Activated T-cell treated with anti-CD3 and anti-CD28 coated beads, Interleukin-2, amount 50 U/mL, for 72 hours (primary cell): Measurements from ENCODE around the gene IGF2BP3. TPM values are rescaled to one million over a fixed set of nuclear protein-coding genes. Genes with fewer than 3 reads are reported as not detected.
"Not testable (repeated sequence)": the region's sequence is repeated elsewhere in the genome, so short reads cannot be mapped to it uniquely, and the experiment has no call there.

Experiments used
- ATAC-seq, 2 donors: fragments of 150-1000 bp; cut with Tn5 transposase; replicated peaks in 1 of 2; 2 replicates each; pipeline ENCODE4 v1.10.0; 2021; ENCODE audit warnings: moderate library complexity in 2 of 2, mild to moderate bottlenecking in 1 of 2
- DNase-seq, 2 donors: peaks; one replicate each; pipeline ENCODE4 v3.0.0; 2021 to 2022; ENCODE audit warnings: mixed read lengths in 1 of 2
- H3K27ac Mint-ChIP-seq: one replicate; pipeline ENCODE4 v1.8.0; 2022; ENCODE audit warnings: mild to moderate bottlenecking, moderate library complexity, mixed read lengths
- H3K27me3 Mint-ChIP-seq: one replicate; pipeline ENCODE4 v1.8.0; 2022; ENCODE audit warnings: low read depth, mixed read lengths
- H3K36me3 Mint-ChIP-seq, 2 donors: one replicate each; pipeline ENCODE4 v1.8.0; 2022; ENCODE audit warnings: mixed read lengths in 2 of 2, mild to moderate bottlenecking in 1 of 2; ENCODE audit not compliant: insufficient read depth in 2 of 2
- H3K4me1 Mint-ChIP-seq: one replicate; pipeline ENCODE4 v1.8.0; 2022; ENCODE audit warnings: low read depth, mixed read lengths
- H3K4me3 Mint-ChIP-seq, 2 donors: one replicate each; pipeline ENCODE4 v1.8.0; 2022; ENCODE audit warnings: mild to moderate bottlenecking in 2 of 2, mixed read lengths in 2 of 2, moderate library complexity in 2 of 2
- H3K9me3 Mint-ChIP-seq, 2 donors: one replicate each; pipeline ENCODE4 v1.8.0; 2022; ENCODE audit warnings: mixed read lengths in 2 of 2
- total RNA-seq, 2 donors: library from RNA; stranded (reverse); gene quantifications; one replicate each; pipeline ENCODE4 v1.2.3, GENCODE V29; 2022

The IGF2BP3 gene
- 1 to 10 TPM; 2.0 to 2.6 TPM for total RNA-seq

- Mint-ChIP-seq H3K36me3 (peaks cover 3 to 6% of the 10 kb centered on the region in 2 donors), H3K27me3 (peaks cover 77% of the 10 kb centered on the region), H3K9me3 (no peaks in the 10 kb centered on the region), H3K27ac (peak within 1 kb of the TSS; percentile 91), H3K4me3 (peak within 1 kb of the TSS; percentile 94 to 98), H3K4me1 (peaks cover 51% of the 10 kb centered on the region)
- DNase-seq = peak; percentile 48 to 52
- ATAC-seq = no peak
Observed at GRCh38 chr7:23470330-23471105, at the start of gene IGF2BP3. TSS of gene IGF2BP3 (minus strand) at chr7:23470491. CDS start at chr7:23470110, 381 bp downstream.

- Mint-ChIP-seq H3K27ac (peak overlapping the region; percentile 92), H3K4me1 (peaks cover 23% of the 10 kb centered on the region), H3K36me3 (peaks cover 28 to 70% of the 10 kb centered on the region in 2 donors), H3K27me3 (no peaks in the 10 kb centered on the region), H3K4me3 (peak overlapping the region in 1 of 2 donors; percentile 61), H3K9me3 (no peaks in the 10 kb centered on the region)
- ATAC-seq (peak; percentile 61 to 68), DNase-seq (no peak)
Observed at GRCh38 chr7:23514755-23515154, 44.5 kb upstream of the IGF2BP3 start.

GRCh38 chr7:23513746-23514145, 43.5 kb upstream of the IGF2BP3 start:
- H3K27me3 Mint-ChIP-seq, H3K9me3 Mint-ChIP-seq, DNase-seq, ATAC-seq, H3K4me3 Mint-ChIP-seq: not testable (repeated sequence)
- H3K4me1 Mint-ChIP-seq = peaks cover 23% of the 10 kb centered on the region
- H3K27ac Mint-ChIP-seq = peak overlapping the region; percentile 58
- peaks cover 27 to 69% of the 10 kb centered on the region in 2 donors for H3K36me3 Mint-ChIP-seq

GRCh38 chr7:23494009-23494408, 23.7 kb upstream of the IGF2BP3 start:
- Mint-ChIP-seq H3K9me3 (no peaks in the 10 kb centered on the region), H3K4me3 (no peak overlapping the region), H3K27me3 (no peaks in the 10 kb centered on the region), H3K36me3 (no peaks in the 10 kb centered on the region), H3K4me1 (no peaks in the 10 kb centered on the region), H3K27ac (no peak overlapping the region)
- DNase-seq (no peak), ATAC-seq (no peak)

- Mint-ChIP-seq H3K4me1 (no peaks in the 10 kb centered on the region), H3K36me3 (no peaks in the 10 kb centered on the region), H3K27ac (peak overlapping the region; percentile 85), H3K27me3 (no peaks in the 10 kb centered on the region), H3K4me3 (peak overlapping the region; percentile 91 to 96), H3K9me3 (no peaks in the 10 kb centered on the region)
- no peak for ATAC-seq
- no peak for DNase-seq
Observed at GRCh38 chr7:23491502-23491901, 21.2 kb upstream of the IGF2BP3 start.

GRCh38 chr7:23490357-23491135, 20.3 kb upstream of the IGF2BP3 start:
- H3K27ac Mint-ChIP-seq = peak overlapping the region; percentile 85
- peak overlapping the region; percentile 91 to 96 for H3K4me3 Mint-ChIP-seq
- DNase-seq (peak; percentile 65 to 69), ATAC-seq (peak; percentile 88 to 97)
- no peaks in the 10 kb centered on the region for H3K9me3 Mint-ChIP-seq
- no peaks in the 10 kb centered on the region for H3K36me3 Mint-ChIP-seq
- no peaks in the 10 kb centered on the region for H3K27me3 Mint-ChIP-seq
- no peaks in the 10 kb centered on the region for H3K4me1 Mint-ChIP-seq

- H3K36me3 Mint-ChIP-seq, H3K9me3 Mint-ChIP-seq, H3K27me3 Mint-ChIP-seq, DNase-seq, ATAC-seq, H3K27ac Mint-ChIP-seq, H3K4me3 Mint-ChIP-seq, H3K4me1 Mint-ChIP-seq: not testable (repeated sequence)
Observed at GRCh38 chr7:23488714-23489113, 18.4 kb upstream of the IGF2BP3 start.

GRCh38 chr7:23487670-23488069, 17.4 kb upstream of the IGF2BP3 start:
- DNase-seq = no peak
- no peaks in the 10 kb centered on the region for H3K9me3 Mint-ChIP-seq
- ATAC-seq = no peak
- H3K4me1 Mint-ChIP-seq = no peaks in the 10 kb centered on the region
- H3K27me3 Mint-ChIP-seq = no peaks in the 10 kb centered on the region
- no peak overlapping the region for H3K4me3 Mint-ChIP-seq
- H3K36me3 Mint-ChIP-seq = no peaks in the 10 kb centered on the region
- H3K27ac Mint-ChIP-seq = no peak overlapping the region

- Mint-ChIP-seq H3K4me3 (no peak overlapping the region), H3K27me3 (no peaks in the 10 kb centered on the region), H3K36me3 (no peaks in the 10 kb centered on the region), H3K9me3 (no peaks in the 10 kb centered on the region), H3K4me1 (no peaks in the 10 kb centered on the region), H3K27ac (no peak overlapping the region)
- no peak for ATAC-seq
- DNase-seq = no peak
Observed at GRCh38 chr7:23486002-23486773, 15.9 kb upstream of the IGF2BP3 start.

GRCh38 chr7:23482686-23483085, 12.4 kb upstream of the IGF2BP3 start:
- Mint-ChIP-seq H3K36me3 (no peaks in the 10 kb centered on the region), H3K9me3 (no peaks in the 10 kb centered on the region), H3K27ac (no peak overlapping the region), H3K27me3 (peaks cover 19% of the 10 kb centered on the region), H3K4me1 (no peaks in the 10 kb centered on the region), H3K4me3 (no peak overlapping the region)
- ATAC-seq (no peak), DNase-seq (no peak)

GRCh38 chr7:23477962-23478866, 7.9 kb upstream of the IGF2BP3 start:
- peaks cover 0 to 3% of the 10 kb centered on the region in 2 donors for H3K36me3 Mint-ChIP-seq
- no peak for ATAC-seq

GRCh38 chr7:23477157-23477499, 6.8 kb upstream of the IGF2BP3 start:
- Mint-ChIP-seq H3K9me3 (no peaks in the 10 kb centered on the region), H3K27me3 (peaks cover 63% of the 10 kb centered on the region), H3K27ac (no peak overlapping the region), H3K4me3 (no peak overlapping the region), H3K4me1 (peaks cover 15% of the 10 kb centered on the region), H3K36me3 (peaks cover 0 to 3% of the 10 kb centered on the region in 2 donors)
- ATAC-seq = no peak
- no peak for DNase-seq

More at GRCh38 chr7:23477962-23478866, 7.9 kb upstream of the IGF2BP3 start:
- Mint-ChIP-seq H3K27ac (no peak overlapping the region), H3K27me3 (peaks cover 52% of the 10 kb centered on the region), H3K4me1 (peaks cover 12% of the 10 kb centered on the region), H3K4me3 (no peak overlapping the region), H3K9me3 (no peaks in the 10 kb centered on the region)
- DNase-seq = no peak
